ENCODE measurements around the gene SLC1A3. TPM values are rescaled to one million over a fixed set of nuclear protein-coding genes. Genes with fewer than 3 reads are reported as not detected.
"Not testable (repeated sequence)": the region's sequence is repeated elsewhere in the genome, so short reads cannot be mapped to it uniquely, and the experiment has no call there.

The SLC1A3 gene
- total RNA-seq, 1 donor from 2014 or later, result 1.6 TPM

DNA sequence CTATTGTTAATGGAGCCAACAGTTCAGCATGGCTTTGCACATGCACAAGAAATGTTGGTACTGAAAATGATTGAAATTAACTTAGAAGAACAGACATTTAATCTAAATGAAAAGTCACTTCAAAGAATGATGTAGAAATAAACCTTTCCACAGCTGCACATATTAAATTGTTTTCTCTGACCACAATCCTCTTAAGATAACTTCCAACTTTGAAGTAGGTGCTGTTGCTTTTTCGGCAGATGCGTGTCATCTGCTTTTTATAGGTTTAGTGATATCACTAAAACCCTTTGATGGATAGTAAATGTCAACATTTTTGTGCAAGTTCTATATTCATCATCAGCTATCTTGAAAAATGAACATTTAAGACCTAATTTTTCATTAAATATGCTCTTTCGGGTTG lies 25.3 kb upstream of the SLC1A3 start:
- Mint-ChIP-seq H3K27me3 (ENCODE audit: unreplicated experiment) (no peaks in the 10 kb centered on the region), H3K4me1 (ENCODE audit: low read depth, unreplicated experiment) (no peaks in the 10 kb centered on the region), H3K36me3 (ENCODE audit: unreplicated experiment) (no peaks in the 10 kb centered on the region), H3K4me3 (ENCODE audit: unreplicated experiment) (no peak overlapping the region), H3K27ac (ENCODE audit: unreplicated experiment) (no peak overlapping the region), H3K9me3 (ENCODE audit: unreplicated experiment) (no peaks in the 10 kb centered on the region)
- no peak for DNase-seq
- TF ChIP-seq, protein P1, sequence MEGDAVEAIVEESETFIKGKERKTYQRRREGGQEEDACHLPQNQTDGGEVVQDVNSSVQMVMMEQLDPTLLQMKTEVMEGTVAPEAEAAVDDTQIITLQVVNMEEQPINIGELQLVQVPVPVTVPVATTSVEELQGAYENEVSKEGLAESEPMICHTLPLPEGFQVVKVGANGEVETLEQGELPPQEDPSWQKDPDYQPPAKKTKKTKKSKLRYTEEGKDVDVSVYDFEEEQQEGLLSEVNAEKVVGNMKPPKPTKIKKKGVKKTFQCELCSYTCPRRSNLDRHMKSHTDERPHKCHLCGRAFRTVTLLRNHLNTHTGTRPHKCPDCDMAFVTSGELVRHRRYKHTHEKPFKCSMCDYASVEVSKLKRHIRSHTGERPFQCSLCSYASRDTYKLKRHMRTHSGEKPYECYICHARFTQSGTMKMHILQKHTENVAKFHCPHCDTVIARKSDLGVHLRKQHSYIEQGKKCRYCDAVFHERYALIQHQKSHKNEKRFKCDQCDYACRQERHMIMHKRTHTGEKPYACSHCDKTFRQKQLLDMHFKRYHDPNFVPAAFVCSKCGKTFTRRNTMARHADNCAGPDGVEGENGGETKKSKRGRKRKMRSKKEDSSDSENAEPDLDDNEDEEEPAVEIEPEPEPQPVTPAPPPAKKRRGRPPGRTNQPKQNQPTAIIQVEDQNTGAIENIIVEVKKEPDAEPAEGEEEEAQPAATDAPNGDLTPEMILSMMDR (IDR thresholded peaks at IDR 0.05; ENCODE audit: partially characterized antibody, unreplicated experiment), result no peak

DNA sequence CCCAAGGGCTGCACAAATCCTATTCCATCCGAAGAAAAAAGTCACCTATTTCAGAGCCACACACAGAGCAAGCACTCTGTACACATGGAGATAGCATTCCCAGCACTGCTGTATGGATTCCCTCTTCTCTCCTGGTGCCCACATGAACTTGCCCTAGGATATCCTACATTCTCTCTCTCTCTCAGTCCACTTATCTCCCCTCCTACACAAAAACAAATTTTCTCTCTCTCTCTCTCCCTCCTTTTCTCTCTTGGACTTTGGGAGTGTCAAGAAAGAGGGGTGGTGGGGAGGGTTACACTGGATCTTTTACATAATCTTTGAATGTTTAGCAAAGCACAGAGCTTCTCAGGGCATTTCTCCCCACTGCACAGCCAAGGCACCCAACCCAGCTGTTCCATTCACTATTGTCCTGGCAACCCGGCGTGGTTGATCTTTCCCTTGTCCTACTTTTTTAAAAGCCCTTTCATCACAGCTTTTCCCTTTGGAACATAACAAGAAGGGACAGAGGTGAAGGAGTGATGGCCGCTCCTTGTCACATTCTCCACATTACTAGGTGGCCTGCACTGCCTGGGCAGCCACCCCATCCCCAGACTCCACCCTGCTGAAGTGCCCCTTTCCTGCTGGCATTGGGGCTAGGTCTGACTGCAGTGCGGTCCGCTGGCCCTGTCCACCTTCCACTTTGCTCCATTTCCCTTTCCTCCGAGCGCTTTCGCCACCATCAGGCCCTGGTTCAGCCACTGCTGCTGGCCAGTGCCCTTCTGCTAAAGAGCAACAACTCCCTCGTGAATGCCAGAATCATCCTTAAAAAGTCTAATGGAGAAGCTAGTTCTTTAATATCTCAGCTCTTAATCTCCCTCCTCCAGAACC lies 22.2 kb upstream of the SLC1A3 start:
- Mint-ChIP-seq H3K4me3 (ENCODE audit: unreplicated experiment) (no peak overlapping the region), H3K27ac (ENCODE audit: unreplicated experiment) (no peak overlapping the region), H3K27me3 (ENCODE audit: unreplicated experiment) (no peaks in the 10 kb centered on the region), H3K36me3 (ENCODE audit: unreplicated experiment) (no peaks in the 10 kb centered on the region), H3K9me3 (ENCODE audit: unreplicated experiment) (no peaks in the 10 kb centered on the region), H3K4me1 (ENCODE audit: low read depth, unreplicated experiment) (no peaks in the 10 kb centered on the region)
- DNase-seq, result no peak
- TF ChIP-seq, protein P1 (IDR thresholded peaks at IDR 0.05; ENCODE audit: partially characterized antibody, unreplicated experiment), result no peak

DNA sequence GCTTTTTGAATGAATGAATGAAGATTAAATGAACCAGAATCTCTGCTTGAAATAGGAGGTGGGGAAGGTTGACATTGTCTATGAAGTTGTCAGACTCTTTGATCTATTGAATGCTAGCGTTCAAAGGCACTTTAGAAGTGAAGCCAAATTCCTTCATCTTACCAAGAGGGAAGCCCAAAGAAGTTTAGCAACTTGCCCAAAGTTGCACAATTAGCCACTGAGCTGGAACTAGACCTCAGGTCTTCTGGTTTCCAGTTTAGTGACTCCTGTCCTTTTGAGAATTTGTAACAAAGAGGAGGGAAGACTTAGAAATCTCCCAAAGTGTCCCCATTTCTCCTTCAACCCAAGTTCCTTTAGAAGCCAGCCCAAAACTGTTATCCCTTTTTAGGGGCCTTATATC lies 20.7 kb upstream of the SLC1A3 start:
- no peak overlapping the region for H3K27ac Mint-ChIP-seq (ENCODE audit: unreplicated experiment)
- H3K9me3 Mint-ChIP-seq (ENCODE audit: unreplicated experiment), result no peaks in the 10 kb centered on the region
- TF ChIP-seq, protein P1 (IDR thresholded peaks at IDR 0.05; ENCODE audit: partially characterized antibody, unreplicated experiment), result no peak
- no peaks in the 10 kb centered on the region for H3K27me3 Mint-ChIP-seq (ENCODE audit: unreplicated experiment)
- H3K4me3 Mint-ChIP-seq (ENCODE audit: unreplicated experiment), result no peak overlapping the region
- no peaks in the 10 kb centered on the region for H3K4me1 Mint-ChIP-seq (ENCODE audit: low read depth, unreplicated experiment)
- no peaks in the 10 kb centered on the region for H3K36me3 Mint-ChIP-seq (ENCODE audit: unreplicated experiment)
- DNase-seq, result no peak

DNA sequence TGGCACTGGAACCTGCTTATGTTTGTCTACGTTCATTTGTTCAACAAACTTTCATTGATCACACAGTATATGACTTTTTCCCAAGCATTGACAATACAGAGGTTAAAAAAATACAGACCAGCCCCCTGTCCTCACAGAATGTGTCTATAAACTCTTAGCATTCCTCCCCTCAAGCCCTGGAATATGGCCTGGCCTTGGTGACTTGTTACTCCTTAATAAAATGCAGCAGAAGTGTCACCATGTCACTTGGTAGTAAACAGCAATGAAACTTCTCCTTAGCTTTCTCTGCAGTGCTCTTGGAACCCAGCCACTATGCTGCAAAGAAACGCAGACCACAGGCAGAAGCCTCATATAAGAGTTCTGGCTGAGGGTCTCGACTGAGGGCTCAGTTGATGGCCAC lies 19.1 kb upstream of the SLC1A3 start:
- Mint-ChIP-seq H3K27me3 (ENCODE audit: unreplicated experiment) (no peaks in the 10 kb centered on the region), H3K36me3 (ENCODE audit: unreplicated experiment) (no peaks in the 10 kb centered on the region), H3K9me3 (ENCODE audit: unreplicated experiment) (no peaks in the 10 kb centered on the region), H3K27ac (ENCODE audit: unreplicated experiment) (no peak overlapping the region), H3K4me3 (ENCODE audit: unreplicated experiment) (no peak overlapping the region), H3K4me1 (ENCODE audit: low read depth, unreplicated experiment) (no peaks in the 10 kb centered on the region)
- TF ChIP-seq, protein P1 (IDR thresholded peaks at IDR 0.05; ENCODE audit: partially characterized antibody, unreplicated experiment), result no peak
- no peak for DNase-seq

DNA sequence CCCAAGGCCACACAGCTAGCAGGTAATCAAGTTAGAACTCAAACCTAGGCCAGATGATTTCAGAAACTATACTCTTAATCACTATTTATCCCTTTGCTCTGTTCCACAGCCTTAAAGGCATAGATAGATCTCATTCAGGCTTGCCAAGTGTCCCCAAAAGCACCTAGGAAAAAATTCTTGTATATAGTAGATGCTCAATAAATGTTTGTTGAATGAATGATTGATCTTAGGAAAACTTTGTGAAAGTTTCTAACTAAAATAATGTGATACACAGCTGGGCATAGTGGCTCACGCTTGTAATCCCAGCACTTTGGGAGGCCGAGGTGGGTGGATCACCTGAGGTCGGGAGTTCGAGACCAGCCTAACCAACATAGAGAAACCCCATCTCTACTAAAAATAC lies 16.7 kb upstream of the SLC1A3 start:
- not testable (repeated sequence) for DNase-seq; H3K4me1 Mint-ChIP-seq (ENCODE audit: low read depth, unreplicated experiment); H3K36me3 Mint-ChIP-seq (ENCODE audit: unreplicated experiment); H3K27ac Mint-ChIP-seq (ENCODE audit: unreplicated experiment); H3K4me3 Mint-ChIP-seq (ENCODE audit: unreplicated experiment); H3K27me3 Mint-ChIP-seq (ENCODE audit: unreplicated experiment); H3K9me3 Mint-ChIP-seq (ENCODE audit: unreplicated experiment)
